Upper lobe of right lung (tissue), 1 donor: ENCODE data around the gene DNAAF2. TPM values are rescaled to one million over a fixed set of nuclear protein-coding genes. Genes with fewer than 3 reads are reported as not detected.

Source experiments
- ATAC-seq: fragments of 200-7000 bp; cut with Tn5 transposase; one replicate; pipeline ENCODE4 v1.9.1; 2020; ENCODE audit warnings: mild to moderate bottlenecking, moderate library complexity
- DNase-seq: peaks from one replicate; pipeline ENCODE4 v3.0.0-alpha.2; 2020
- H3K27ac ChIP-seq: fragments of 200-600 bp; one replicate; pipeline ENCODE4 v1.8.0; 2022
- H3K27me3 ChIP-seq: fragments of 200-600 bp; one replicate; pipeline ENCODE4 v1.8.0; 2022; ENCODE audit warnings: mild to moderate bottlenecking
- H3K36me3 ChIP-seq: fragments of 200-600 bp; one replicate; pipeline ENCODE4 v1.8.0; 2022
- H3K4me1 ChIP-seq: fragments of 200-600 bp; one replicate; pipeline ENCODE4 v1.8.0; 2022
- H3K4me3 ChIP-seq: fragments of 200-600 bp; one replicate; pipeline ENCODE4 v1.8.0; 2022; ENCODE audit warnings: mild to moderate bottlenecking
- H3K9me3 ChIP-seq: fragments of 200-600 bp; one replicate; pipeline ENCODE4 v1.8.0; 2022
- intact Hi-C: fragments of 100-400 bp; cut with DNase I; formaldehyde crosslinking; loops from one replicate; pipeline ENCODE4 v1.11.0; 2022
- total RNA-seq: library from RNA; stranded (reverse); fragmentation: NEBNext Ultra II Directional; extraction: Animal tissue kit (Norgen Biotek cat#: 25700); gene quantifications from one replicate; pipeline ENCODE4 v1.2.1, GENCODE V29; 2021
- TF ChIP-seq, protein P1 (sequence below): fragments of 200-600 bp; IDR thresholded peaks from one replicate; pipeline ENCODE4 v1.8.0; 2022; ENCODE audit warnings: antibody characterized with exemption
- donor health status: DM: no; HTN: yes; CAD: no; lungs with severe emphysema.

The DNAAF2 gene
- total RNA-seq, 1 donor from 2014 or later = 5.6 TPM

DNA sequence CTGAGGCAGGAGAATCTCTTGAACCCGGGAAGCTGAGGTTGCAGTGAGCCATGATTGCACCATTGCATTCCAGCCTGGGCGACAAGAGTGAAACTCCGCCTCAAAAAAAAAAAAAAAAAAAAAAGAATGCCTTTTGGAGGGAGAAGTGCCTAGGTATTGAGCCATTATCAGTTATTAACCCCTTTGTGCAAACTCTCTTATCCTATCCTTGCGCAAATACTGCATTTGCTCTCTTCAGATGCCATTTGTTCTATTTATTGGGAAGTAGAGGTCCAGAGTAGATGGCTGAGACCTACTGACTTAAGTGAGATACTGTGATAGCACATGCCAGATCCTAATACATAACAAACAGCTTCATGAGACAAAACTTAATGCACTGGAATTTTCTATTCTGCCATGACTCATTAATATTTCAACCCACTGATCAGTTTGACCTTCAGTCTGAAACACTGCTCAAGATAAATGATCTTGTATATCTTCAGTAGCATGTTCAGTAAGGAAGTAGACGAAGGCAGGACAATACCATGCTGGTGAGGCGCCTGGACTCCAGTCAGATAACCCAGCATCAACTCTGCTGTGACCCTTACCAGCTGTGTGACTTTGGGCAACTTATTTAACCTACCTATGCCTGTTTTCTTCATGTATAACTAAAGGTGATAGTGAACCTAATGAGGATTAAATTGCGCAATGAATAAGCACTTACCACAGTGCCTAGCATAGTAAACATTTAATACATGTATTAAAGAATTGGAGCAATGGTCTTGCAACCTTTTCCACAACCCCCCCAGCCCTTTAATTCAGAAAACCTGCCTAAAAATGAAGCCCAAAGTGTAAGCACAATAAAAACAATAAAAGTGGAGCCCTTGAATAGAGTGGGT is 5.7 kb upstream of the DNAAF2 start:
- no peaks in the 10 kb centered on the region for H3K9me3 ChIP-seq
- no peak overlapping the region for H3K27ac ChIP-seq
- H3K36me3 ChIP-seq = peaks cover 5% of the 10 kb centered on the region
- no peak overlapping the region for H3K4me3 ChIP-seq
- no peak for ATAC-seq
- peaks cover 26% of the 10 kb centered on the region for H3K4me1 ChIP-seq
- DNase-seq = no peak
- intact Hi-C loops = no loop called here
- no peaks in the 10 kb centered on the region for H3K27me3 ChIP-seq
- TF ChIP-seq, protein P1, sequence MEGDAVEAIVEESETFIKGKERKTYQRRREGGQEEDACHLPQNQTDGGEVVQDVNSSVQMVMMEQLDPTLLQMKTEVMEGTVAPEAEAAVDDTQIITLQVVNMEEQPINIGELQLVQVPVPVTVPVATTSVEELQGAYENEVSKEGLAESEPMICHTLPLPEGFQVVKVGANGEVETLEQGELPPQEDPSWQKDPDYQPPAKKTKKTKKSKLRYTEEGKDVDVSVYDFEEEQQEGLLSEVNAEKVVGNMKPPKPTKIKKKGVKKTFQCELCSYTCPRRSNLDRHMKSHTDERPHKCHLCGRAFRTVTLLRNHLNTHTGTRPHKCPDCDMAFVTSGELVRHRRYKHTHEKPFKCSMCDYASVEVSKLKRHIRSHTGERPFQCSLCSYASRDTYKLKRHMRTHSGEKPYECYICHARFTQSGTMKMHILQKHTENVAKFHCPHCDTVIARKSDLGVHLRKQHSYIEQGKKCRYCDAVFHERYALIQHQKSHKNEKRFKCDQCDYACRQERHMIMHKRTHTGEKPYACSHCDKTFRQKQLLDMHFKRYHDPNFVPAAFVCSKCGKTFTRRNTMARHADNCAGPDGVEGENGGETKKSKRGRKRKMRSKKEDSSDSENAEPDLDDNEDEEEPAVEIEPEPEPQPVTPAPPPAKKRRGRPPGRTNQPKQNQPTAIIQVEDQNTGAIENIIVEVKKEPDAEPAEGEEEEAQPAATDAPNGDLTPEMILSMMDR = no peak

DNA sequence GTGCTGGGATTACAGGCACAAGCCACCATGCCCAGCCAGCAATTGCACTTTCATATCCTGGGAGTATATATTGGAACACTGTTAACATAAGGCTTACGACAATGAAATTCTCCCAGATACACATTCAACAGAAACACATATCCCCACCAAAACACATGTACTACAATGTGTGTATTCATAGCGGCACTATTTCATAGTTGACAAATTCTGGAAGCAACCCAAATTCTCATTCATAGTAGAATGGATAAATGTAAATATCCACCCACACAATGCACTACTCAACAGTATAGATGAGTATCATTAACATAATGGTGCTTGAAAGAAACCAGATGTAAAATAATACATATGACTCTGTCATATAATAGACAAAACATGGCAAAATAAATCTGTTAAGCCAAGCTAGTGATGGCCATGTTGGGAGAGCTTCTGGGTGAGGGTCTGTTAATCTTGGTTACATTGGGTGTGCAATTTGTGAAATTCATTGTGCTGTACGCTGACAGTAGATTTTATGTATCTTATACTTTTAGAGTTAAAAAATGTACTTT is 2.6 kb upstream of the DNAAF2 start:
- H3K27me3 ChIP-seq = no peaks in the 10 kb centered on the region
- intact Hi-C loops = no loop called here
- no peak overlapping the region for H3K4me3 ChIP-seq
- H3K4me1 ChIP-seq = peaks cover 29% of the 10 kb centered on the region
- peaks cover 5% of the 10 kb centered on the region for H3K36me3 ChIP-seq
- no peak for DNase-seq
- no peak for ATAC-seq
- H3K9me3 ChIP-seq = no peaks in the 10 kb centered on the region
- no peak overlapping the region for H3K27ac ChIP-seq
- TF ChIP-seq, protein P1 = no peak

DNA sequence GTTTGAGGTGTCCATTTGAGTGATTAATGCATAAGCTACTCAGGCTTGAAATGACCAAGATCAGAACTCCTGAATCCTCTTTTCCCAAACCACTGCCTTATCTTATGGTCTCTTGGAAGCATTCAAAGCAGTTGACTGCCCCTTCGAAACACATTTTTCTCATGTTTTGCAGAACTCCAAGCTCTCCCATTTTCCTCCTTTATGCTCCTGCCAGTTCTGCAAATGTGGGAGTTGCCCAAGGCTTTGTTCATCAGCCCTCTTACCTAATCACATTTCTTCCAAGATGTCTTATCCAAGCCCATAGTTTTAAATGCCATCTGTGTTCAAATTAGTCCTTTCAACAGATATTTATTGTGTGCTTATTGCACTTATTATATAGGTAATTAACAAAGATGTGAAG is 1.8 kb upstream of the DNAAF2 start:
- no peak overlapping the region for H3K4me3 ChIP-seq
- peaks cover 30% of the 10 kb centered on the region for H3K4me1 ChIP-seq
- no peaks in the 10 kb centered on the region for H3K27me3 ChIP-seq
- no peak overlapping the region for H3K27ac ChIP-seq
- DNase-seq (no peak), ATAC-seq (no peak)
- peaks cover 5% of the 10 kb centered on the region for H3K36me3 ChIP-seq
- TF ChIP-seq, protein P1 = no peak
- intact Hi-C loops = no loop called here
- no peaks in the 10 kb centered on the region for H3K9me3 ChIP-seq

DNA sequence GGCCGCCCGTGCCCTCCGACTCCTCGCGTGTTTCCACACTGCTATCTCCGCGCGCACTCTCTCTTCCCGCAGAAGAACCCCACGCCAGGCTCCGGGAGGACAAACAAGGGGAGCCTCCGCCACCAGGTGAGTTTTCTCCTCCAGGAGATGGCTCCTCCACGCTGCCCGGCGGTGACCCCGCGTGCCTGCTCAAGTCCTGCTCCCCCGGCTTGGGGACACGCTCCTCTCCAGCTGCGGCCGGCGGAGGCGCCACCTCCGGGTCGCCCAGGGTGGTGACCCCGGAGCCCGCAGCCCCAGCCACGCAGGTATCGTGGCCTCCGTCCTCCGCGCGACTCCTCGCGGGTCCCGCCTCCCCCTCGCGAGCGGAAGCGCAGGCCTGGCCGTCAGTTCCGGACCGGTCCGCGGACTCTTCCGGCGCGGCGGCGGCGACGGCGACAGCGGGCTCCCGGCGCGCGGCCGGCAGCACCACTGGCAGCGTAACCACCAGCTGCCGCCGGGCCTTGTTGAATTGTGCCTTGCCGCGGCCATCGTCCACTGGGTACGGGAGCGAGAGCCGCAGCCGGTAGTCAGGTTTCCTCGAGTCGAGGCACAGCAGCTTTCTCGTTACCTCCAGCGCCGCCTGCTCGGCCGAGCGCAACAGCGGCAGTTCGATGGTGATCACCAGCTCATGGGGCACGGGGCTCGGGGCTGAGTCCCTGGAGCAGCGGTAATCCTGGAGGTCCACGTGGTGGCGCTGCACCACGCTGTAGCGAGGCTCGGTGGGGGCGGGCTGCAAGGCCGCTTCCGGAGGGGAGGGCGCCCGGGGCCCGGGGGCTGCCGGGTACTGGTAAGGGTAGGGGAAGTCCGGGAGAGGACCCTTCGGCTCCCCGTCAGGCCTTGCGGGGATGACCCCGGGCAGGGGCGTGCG is 1.2 kb downstream of the DNAAF2 start:
- TF ChIP-seq, protein P1 = peak; percentile 80
- intact Hi-C loops = no loop called here
- Histone ChIP-seq H3K36me3 (peaks cover 5% of the 10 kb centered on the region), H3K9me3 (no peaks in the 10 kb centered on the region), H3K27ac (peak overlapping the region; percentile 97), H3K4me3 (peak overlapping the region; percentile 80), H3K4me1 (peaks cover 37% of the 10 kb centered on the region), H3K27me3 (no peaks in the 10 kb centered on the region)
- DNase-seq (peak; percentile 98), ATAC-seq (peak; percentile 97)

DNA sequence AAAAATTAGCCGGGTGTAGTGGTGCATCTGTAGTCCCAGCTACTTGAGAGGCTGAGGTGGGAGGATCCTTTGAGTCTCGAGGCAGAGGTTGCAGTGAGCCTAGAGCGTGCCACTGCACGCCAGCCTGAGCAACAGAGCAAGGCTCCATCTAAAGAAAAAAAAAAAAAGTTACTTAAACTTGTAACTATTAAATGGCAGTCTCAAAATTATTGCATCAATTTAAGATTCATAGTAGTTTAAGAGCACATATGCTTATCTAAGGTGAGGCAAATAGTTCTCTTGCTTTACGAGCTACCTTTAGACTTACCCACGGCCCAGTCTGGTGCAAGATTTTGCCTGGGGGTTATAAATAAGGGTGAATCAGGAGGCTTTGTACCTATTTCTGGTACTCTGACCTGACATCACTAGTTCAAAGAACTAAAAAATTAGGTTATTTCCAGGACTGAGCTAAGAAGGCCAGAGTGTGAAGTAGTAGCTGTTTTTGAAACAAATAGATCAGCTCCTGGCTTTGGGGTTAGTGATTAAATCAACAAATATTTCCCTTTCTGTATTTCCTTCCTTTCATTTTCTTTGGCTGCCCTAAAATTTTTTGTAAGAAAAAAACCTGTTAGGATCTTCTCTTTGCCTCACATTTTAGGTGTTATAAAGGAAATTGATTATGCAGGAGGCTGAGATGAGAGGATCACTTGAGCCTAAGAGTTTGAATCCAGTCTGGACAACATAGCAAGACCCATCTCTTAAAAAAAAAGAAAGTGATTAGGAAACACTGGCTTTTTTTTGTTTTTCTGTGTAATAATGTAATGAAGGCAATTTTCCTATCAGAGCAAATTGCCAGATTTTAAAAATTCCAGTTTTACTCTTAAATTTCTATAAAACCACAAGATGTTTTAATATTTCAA is 10.9 kb downstream of the DNAAF2 start:
- Histone ChIP-seq H3K27me3 (no peaks in the 10 kb centered on the region), H3K27ac (no peak overlapping the region), H3K4me1 (peaks cover 26% of the 10 kb centered on the region), H3K36me3 (peaks cover 9% of the 10 kb centered on the region), H3K9me3 (no peaks in the 10 kb centered on the region), H3K4me3 (no peak overlapping the region)
- DNase-seq (no peak), ATAC-seq (no peak)
- TF ChIP-seq, protein P1 = no peak
- intact Hi-C loops = no loop called here
